Measurements from ENCODE around the gene C14orf132. TPM values are rescaled to one million over a fixed set of nuclear protein-coding genes. Genes with fewer than 3 reads are reported as not detected.

The C14orf132 gene
- polyA plus RNA-seq, 1 donor (not counting 4 experiments of a cell fraction or from before 2014, with no cell fraction given): 1.3 TPM

DNA sequence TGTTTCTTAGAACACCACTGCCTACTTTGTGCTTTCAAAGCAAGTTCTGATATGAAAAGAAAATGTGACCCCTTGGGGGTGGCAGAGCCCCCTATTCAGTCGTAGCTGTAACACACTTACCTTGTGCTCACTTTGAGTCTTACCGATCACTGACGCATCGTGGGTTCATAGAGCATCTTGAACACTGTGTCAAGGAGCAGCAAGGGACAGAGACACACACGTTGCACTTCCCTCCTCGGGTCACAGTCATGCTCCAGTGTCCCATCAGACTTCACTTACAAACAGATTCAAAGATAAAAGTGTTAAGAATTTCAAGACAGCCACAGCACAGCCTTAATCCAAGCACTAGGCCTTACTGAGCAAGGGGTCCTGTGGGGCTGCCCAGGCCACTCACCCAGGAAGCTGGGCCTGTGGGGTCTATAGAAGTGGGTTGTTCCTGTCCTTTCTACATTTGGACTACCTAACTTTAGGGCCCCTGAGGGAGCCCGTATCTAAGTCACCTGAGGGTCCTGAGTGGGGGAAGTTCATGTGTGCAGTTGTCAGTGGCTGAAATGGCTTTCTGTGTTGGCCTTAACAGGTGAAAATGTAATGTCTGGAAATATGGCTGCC lies 90.1 kb downstream of the C14orf132 start:
- no peak overlapping the region for H3K27ac ChIP-seq (ENCODE audit: control insufficient read depth, insufficient read depth, low read length)
- dilution Hi-C loops (cut with MboI; ENCODE audit: extremely low pct_ligation_motif_present, low sequenced_read_pairs): no loop called here
- DNase-seq (ENCODE audit: low read depth, low spot score): no peak

DNA sequence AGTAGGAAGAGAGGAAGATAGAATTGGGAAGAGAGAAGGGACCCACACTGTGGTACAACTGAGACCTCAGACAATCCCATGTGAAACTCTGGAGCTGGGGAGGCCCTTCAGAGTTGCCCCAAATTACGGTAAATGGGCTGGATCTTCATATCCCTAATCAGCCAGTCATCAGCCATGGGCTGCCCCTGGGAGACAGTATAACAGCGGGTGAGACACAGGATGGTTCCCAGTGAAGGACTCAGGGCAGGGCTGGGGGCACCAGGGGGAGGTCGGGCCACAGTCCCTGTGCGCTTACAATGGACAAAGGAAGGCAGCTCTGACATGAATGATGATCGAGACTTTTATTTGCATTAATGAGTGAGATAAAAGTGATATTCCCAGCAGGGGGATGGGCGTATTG lies 91.2 kb downstream of the C14orf132 start:
- H4K20me1 ChIP-seq (ENCODE audit: control insufficient read depth, extremely low read depth, insufficient read depth, low read length): no peaks in the 10 kb centered on the region
- H3K36me3 ChIP-seq (ENCODE audit: control insufficient read depth in 2 of 2, extremely low read depth in 1 of 2, insufficient read depth in 2 of 2, low read length in 2 of 2): no peaks in the 10 kb centered on the region
- H3K9ac ChIP-seq (ENCODE audit: control insufficient read depth, extremely low read depth, insufficient read depth, low read length): no peak overlapping the region
- no peaks in the 10 kb centered on the region for H3K4me1 ChIP-seq (ENCODE audit: control insufficient read depth, extremely low read depth, insufficient read depth, low read length)
- H3K27me3 ChIP-seq (ENCODE audit: control insufficient read depth, extremely low read depth, insufficient read depth, low read length): no peaks in the 10 kb centered on the region
- DNase-seq (ENCODE audit: low read depth, low spot score): no peak
- H3K4me3 ChIP-seq (ENCODE audit: control insufficient read depth in 2 of 3, extremely low read depth in 1 of 3, insufficient read depth in 2 of 3, low read depth in 1 of 3, low read length in 3 of 3): no peak overlapping the region
- TF ChIP-seq EZH2 (IDR thresholded peaks at IDR 0.05; ENCODE audit: low read length): no peak
- TF ChIP-seq, protein P1, sequence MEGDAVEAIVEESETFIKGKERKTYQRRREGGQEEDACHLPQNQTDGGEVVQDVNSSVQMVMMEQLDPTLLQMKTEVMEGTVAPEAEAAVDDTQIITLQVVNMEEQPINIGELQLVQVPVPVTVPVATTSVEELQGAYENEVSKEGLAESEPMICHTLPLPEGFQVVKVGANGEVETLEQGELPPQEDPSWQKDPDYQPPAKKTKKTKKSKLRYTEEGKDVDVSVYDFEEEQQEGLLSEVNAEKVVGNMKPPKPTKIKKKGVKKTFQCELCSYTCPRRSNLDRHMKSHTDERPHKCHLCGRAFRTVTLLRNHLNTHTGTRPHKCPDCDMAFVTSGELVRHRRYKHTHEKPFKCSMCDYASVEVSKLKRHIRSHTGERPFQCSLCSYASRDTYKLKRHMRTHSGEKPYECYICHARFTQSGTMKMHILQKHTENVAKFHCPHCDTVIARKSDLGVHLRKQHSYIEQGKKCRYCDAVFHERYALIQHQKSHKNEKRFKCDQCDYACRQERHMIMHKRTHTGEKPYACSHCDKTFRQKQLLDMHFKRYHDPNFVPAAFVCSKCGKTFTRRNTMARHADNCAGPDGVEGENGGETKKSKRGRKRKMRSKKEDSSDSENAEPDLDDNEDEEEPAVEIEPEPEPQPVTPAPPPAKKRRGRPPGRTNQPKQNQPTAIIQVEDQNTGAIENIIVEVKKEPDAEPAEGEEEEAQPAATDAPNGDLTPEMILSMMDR (optimal IDR thresholded peaks at IDR 0.05 in 1 of 3, IDR thresholded peaks at IDR 0.05 in 1 of 3, conservative IDR thresholded peaks at IDR 0.05 in 1 of 3; ENCODE audit: extremely low read depth in 1 of 3, insufficient read depth in 2 of 3, low read length in 3 of 3): no peak
- no peaks in the 10 kb centered on the region for H3K79me2 ChIP-seq (ENCODE audit: control insufficient read depth, insufficient read depth, low read length)
- no peak for FAIRE-seq
- no peaks in the 10 kb centered on the region for H3K9me3 ChIP-seq (ENCODE audit: control insufficient read depth, low read depth, low read length)
- no peak overlapping the region for H3K4me2 ChIP-seq (ENCODE audit: control insufficient read depth, extremely low read depth, insufficient read depth, low read depth, low read length)
- no peaks in the 10 kb centered on the region for H3K9me1 ChIP-seq (ENCODE audit: control insufficient read depth, extremely low read depth, insufficient read depth, low read length)
- no peak overlapping the region for H3K27ac ChIP-seq (ENCODE audit: control insufficient read depth, insufficient read depth, low read length)
- no peak overlapping the region for H2AFZ ChIP-seq (ENCODE audit: control insufficient read depth, low read length)
- dilution Hi-C loops (cut with MboI; ENCODE audit: extremely low pct_ligation_motif_present, low sequenced_read_pairs): no loop called here

More for the DNA sequence above, 90.1 kb downstream of the C14orf132 start:
- no peak for FAIRE-seq
- no peaks in the 10 kb centered on the region for H3K4me1 ChIP-seq (ENCODE audit: control insufficient read depth, extremely low read depth, insufficient read depth, low read length)
- no peaks in the 10 kb centered on the region for H4K20me1 ChIP-seq (ENCODE audit: control insufficient read depth, extremely low read depth, insufficient read depth, low read length)
- H3K9ac ChIP-seq (ENCODE audit: control insufficient read depth, extremely low read depth, insufficient read depth, low read length): no peak overlapping the region
- no peak overlapping the region for H3K4me3 ChIP-seq (ENCODE audit: control insufficient read depth in 2 of 3, extremely low read depth in 1 of 3, insufficient read depth in 2 of 3, low read depth in 1 of 3, low read length in 3 of 3)
- no peaks in the 10 kb centered on the region for H3K27me3 ChIP-seq (ENCODE audit: control insufficient read depth, extremely low read depth, insufficient read depth, low read length)
- no peaks in the 10 kb centered on the region for H3K79me2 ChIP-seq (ENCODE audit: control insufficient read depth, insufficient read depth, low read length)
- no peaks in the 10 kb centered on the region for H3K9me3 ChIP-seq (ENCODE audit: control insufficient read depth, low read depth, low read length)
- no peaks in the 10 kb centered on the region for H3K9me1 ChIP-seq (ENCODE audit: control insufficient read depth, extremely low read depth, insufficient read depth, low read length)
- no peak overlapping the region for H3K4me2 ChIP-seq (ENCODE audit: control insufficient read depth, extremely low read depth, insufficient read depth, low read depth, low read length)
- H2AFZ ChIP-seq (ENCODE audit: control insufficient read depth, low read length): no peak overlapping the region
- TF ChIP-seq, protein P1 (optimal IDR thresholded peaks at IDR 0.05 in 1 of 3, IDR thresholded peaks at IDR 0.05 in 1 of 3, conservative IDR thresholded peaks at IDR 0.05 in 1 of 3; ENCODE audit: extremely low read depth in 1 of 3, insufficient read depth in 2 of 3, low read length in 3 of 3): no peak
- no peak for TF ChIP-seq EZH2 (IDR thresholded peaks at IDR 0.05; ENCODE audit: low read length)
- H3K36me3 ChIP-seq (ENCODE audit: control insufficient read depth in 2 of 2, extremely low read depth in 1 of 2, insufficient read depth in 2 of 2, low read length in 2 of 2): no peaks in the 10 kb centered on the region

Measured in keratinocyte (primary cell).